Keratinocyte (primary cell): Measurements from ENCODE around the gene BRPF3.

Source experiments
- EZH2 ChIP-seq: IDR thresholded peaks from one replicate; pipeline ENCODE4 v1.6.1; 2012; ENCODE audit warnings: inconsistent platforms, mild to moderate bottlenecking, low read length, moderate library complexity
- TF ChIP-seq, protein P1 (sequence below), 3 experiments: IDR thresholded peaks in 1 of 3; conservative IDR thresholded peaks in 1 of 3; optimal IDR thresholded peaks in 1 of 3; 2 replicates in 2 of 3; 3 replicates in 1 of 3; pipeline versions ENCODE3 to v1.5.1; 2011; ENCODE audit warnings: low read length in 3 of 3, mild to moderate bottlenecking in 3 of 3, moderate library complexity in 2 of 3, control low read depth in 1 of 3, inconsistent platforms in 1 of 3; ENCODE audit not compliant: insufficient read depth in 2 of 3; ENCODE audit errors: extremely low read depth in 1 of 3

DNA sequence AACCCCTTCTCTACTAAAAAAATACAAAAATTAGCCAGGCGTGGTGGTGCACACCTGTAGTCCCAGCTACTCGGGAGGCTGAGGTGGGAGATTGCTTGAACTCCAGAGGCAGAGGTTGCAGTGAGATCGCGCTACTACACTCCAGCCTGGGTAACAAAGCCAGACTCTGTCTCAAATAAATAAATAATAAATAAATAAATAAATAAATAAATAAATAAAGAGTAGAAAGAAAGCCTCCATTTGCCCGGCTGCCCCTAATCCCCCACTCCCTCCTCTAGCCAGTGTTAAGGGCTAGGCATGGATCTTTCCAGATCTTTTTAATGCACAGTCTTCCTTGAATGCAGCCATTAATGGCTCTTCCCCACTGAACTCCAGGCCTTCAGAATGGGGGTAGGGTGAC is 76.5 kb downstream of the BRPF3 start:
- TF ChIP-seq, protein P1, sequence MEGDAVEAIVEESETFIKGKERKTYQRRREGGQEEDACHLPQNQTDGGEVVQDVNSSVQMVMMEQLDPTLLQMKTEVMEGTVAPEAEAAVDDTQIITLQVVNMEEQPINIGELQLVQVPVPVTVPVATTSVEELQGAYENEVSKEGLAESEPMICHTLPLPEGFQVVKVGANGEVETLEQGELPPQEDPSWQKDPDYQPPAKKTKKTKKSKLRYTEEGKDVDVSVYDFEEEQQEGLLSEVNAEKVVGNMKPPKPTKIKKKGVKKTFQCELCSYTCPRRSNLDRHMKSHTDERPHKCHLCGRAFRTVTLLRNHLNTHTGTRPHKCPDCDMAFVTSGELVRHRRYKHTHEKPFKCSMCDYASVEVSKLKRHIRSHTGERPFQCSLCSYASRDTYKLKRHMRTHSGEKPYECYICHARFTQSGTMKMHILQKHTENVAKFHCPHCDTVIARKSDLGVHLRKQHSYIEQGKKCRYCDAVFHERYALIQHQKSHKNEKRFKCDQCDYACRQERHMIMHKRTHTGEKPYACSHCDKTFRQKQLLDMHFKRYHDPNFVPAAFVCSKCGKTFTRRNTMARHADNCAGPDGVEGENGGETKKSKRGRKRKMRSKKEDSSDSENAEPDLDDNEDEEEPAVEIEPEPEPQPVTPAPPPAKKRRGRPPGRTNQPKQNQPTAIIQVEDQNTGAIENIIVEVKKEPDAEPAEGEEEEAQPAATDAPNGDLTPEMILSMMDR (optimal IDR thresholded peaks at IDR 0.05 in 1 of 3, IDR thresholded peaks at IDR 0.05 in 1 of 3, conservative IDR thresholded peaks at IDR 0.05 in 1 of 3; ENCODE audit: extremely low read depth in 1 of 3, insufficient read depth in 2 of 3, low read length in 3 of 3): no peak
- no peak for TF ChIP-seq EZH2
